Ishikawa (cell line): ENCODE results near the gene TRMT61A.

Experiments
- CEBPB ChIP-seq: IDR thresholded peaks from 2 replicates; pipeline ENCODE4 v1.6.1; 2012
- EGR1 ChIP-seq: IDR thresholded peaks from 2 replicates; pipeline ENCODE4 v1.6.1; 2012
- EP300 ChIP-seq: IDR thresholded peaks from 2 replicates; pipeline ENCODE4 v1.6.1; 2012; ENCODE audit warnings: borderline replicate concordance
- FOXM1 ChIP-seq: IDR thresholded peaks from 2 replicates; pipeline ENCODE4 v1.6.1; 2012; ENCODE audit warnings: low read depth, borderline replicate concordance
- MAX ChIP-seq: IDR thresholded peaks from 2 replicates; pipeline ENCODE4 v1.6.1; 2012
- NFIC ChIP-seq: IDR thresholded peaks from 2 replicates; pipeline ENCODE4 v1.6.1; 2012
- RAD21 ChIP-seq: IDR thresholded peaks from 2 replicates; pipeline ENCODE4 v1.6.1; 2012; ENCODE audit warnings: low read depth
- REST ChIP-seq: IDR thresholded peaks from 2 replicates; pipeline ENCODE4 v1.6.1; 2012; ENCODE audit warnings: low read depth, mild to moderate bottlenecking
- TAF1 ChIP-seq: IDR thresholded peaks from 2 replicates; pipeline ENCODE4 v1.6.1; 2012; ENCODE audit warnings: low read depth, mild to moderate bottlenecking
- TCF12 ChIP-seq: IDR thresholded peaks from 2 replicates; pipeline ENCODE4 v1.6.1; 2012; ENCODE audit warnings: low read depth
- TEAD4 ChIP-seq: IDR thresholded peaks from 2 replicates; pipeline ENCODE4 v1.6.1; 2012
- USF1 ChIP-seq: IDR thresholded peaks from 2 replicates; pipeline ENCODE4 v1.6.1; 2012
- YY1 ChIP-seq: IDR thresholded peaks from 2 replicates; pipeline ENCODE4 v1.6.1; 2012; ENCODE audit warnings: low read depth
- ZBTB7A ChIP-seq: IDR thresholded peaks from 2 replicates; pipeline ENCODE4 v1.6.1; 2012; ENCODE audit warnings: low read depth

- TF ChIP-seq EP300: no peak
- no peak for TF ChIP-seq CEBPB
- no peak for TF ChIP-seq TAF1
- no peak for TF ChIP-seq ZBTB7A
- TF ChIP-seq RAD21: no peak
- no peak for TF ChIP-seq YY1
- TF ChIP-seq MAX: no peak
- TF ChIP-seq REST: no peak
- TF ChIP-seq EGR1: no peak
- TF ChIP-seq TCF12: no peak
- no peak for TF ChIP-seq USF1
- TF ChIP-seq FOXM1: no peak
- TF ChIP-seq NFIC: no peak
- no peak for TF ChIP-seq TEAD4
Observed at GRCh38 chr14:103569408-103569807, 40.4 kb downstream of the TRMT61A start.
